Stimulated activated CD8-positive, alpha-beta memory T cell treated with anti-CD3 and anti-CD28 coated beads, Interleukin-2, amount 100 ng/mL, for 1 hour (primary cell): Measurements from ENCODE around the gene CDH6.

Source experiments
- DNase-seq, 2 donors: peaks; one replicate each; pipeline ENCODE4 v3.0.0-alpha.2; 2020; ENCODE audit warnings: low read depth in 2 of 2

The CDH6 gene

DNA sequence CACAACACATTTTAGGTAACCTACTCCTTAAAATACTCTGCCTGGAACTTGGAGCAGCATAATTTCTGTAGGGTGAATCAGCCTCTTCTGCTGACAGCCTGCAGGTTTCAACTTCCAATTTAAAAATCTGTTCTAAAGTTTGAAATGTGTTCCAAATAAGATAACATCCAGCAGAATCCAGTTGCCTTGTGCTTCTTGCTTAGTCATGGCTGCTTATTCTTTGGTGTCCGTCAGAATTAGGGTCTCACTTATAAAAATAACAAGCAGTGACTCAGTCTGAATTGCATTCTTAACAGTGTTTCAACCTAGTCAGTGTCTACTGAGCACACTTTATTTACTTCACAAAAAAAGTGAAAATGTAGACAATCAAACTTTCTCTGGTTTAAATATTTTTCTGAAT is 3.7 kb downstream of the CDH6 start:
- DNase-seq = no peak

DNA sequence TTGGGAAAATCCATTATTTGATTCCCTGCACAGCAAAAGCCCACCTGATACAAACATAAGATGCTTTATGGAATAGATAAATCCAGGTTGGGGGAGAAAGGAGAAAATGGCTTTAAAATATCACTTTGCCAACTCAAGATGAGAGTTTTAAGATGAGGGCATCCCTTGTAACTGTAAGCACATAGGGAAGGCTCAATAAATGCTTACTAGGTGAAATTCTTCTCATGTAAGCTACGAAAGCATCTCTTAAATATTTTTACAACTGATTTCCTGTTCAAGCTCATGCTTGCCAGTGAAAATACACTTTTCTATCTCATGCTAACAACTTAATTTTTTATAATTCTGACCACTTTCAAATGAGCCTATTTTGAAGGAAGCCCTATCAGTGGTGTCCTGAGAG is 11.5 kb downstream of the CDH6 start:
- DNase-seq = no peak

DNA sequence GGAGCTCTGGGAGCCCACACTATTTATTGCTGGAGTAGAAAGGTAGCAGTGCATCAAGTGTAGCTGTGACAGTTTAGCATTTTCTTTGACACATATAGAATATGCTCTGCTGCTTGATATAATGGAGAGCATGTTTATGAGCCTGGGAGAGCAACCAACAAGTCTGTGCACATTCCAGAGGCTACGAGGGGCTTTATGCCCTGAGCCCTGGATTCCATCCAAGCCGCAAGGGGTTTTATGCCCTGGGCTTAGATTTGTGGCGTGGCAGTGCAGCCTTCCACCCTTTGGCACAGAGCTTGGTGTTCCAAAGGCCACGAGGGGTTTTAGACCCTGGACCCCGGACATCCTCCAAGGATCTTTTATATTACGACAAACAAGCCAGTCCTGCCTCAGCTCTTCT is 14.6 kb downstream of the CDH6 start:
- no peak for DNase-seq

DNA sequence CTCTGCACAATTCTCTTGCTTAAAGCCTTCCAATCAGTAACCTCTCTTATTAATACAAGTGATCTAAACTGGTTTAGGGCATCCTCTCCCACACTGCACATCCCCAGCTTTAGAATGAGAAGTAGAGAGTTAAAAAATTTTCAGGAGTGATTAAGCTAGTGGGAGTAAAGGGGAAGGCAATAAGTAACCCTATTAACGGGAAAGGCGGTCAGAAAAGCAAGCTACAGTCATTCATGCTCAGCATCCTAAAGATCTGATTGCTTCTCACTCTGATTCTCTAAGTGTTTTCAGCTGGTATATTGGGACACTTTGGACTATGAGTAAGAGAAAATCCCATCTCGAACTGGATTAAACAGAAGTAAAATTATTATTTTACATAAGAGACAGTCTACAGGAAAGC is 15.8 kb downstream of the CDH6 start:
- DNase-seq = no peak

DNA sequence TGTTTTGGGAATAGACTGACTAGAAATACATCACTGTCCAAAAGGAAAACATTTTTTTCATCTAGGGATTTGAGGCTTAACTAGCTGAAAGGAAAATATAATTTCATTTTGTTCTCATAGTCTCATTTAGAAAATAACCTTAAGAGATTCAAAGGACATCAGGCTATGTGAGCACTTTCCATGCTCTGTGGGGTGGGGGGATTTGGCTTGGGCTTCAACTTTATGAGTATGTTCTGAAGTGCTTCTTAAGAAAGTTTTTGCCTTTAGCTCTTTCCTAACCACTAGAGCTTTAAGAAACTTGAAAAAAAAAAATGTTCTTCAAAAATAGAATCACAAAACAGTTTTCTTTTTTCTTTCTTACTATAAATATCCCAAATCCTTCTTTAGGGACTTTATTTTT is 17.6 kb downstream of the CDH6 start:
- DNase-seq = no peak

DNA sequence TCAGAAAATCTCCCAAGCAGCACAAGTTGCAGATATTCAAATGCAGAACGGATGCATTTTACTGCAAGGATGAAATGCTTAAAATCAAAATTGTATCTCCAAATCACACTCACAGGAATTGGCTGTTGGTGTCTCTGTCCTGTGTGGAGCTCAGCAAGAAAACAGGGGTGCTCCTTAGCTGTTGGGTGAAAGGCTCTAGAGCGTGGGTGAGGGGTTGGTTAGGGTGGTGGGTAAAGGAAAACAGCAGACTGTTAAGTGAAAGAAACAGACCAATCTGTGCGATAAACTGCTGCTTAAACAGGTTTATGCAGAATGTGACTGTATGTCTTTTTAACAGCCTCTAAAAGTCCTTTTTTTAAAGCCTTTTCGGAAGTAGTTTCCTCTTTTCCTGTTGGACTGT is 19.8 kb downstream of the CDH6 start:
- DNase-seq = no peak

DNA sequence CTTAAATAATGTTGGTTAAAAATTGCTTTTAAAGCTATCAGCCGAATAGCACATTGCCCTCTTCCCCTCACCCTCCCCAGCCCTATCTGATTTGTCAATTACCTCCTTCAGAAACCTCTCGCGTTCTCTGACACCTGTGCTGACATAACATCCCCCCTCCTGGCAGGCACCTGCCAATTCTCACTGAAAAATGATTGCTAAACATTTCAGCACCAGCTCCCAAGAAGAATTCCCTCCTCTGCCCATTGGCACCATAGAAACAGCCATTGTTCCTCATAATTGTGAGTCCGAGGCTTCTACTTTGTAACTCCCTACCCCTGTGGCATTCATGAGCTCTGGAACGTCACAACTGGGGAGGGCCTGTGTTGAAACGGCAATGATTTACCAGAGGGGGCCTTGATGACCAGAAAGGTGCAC is 20.2 kb downstream of the CDH6 start:
- DNase-seq = no peak

DNA sequence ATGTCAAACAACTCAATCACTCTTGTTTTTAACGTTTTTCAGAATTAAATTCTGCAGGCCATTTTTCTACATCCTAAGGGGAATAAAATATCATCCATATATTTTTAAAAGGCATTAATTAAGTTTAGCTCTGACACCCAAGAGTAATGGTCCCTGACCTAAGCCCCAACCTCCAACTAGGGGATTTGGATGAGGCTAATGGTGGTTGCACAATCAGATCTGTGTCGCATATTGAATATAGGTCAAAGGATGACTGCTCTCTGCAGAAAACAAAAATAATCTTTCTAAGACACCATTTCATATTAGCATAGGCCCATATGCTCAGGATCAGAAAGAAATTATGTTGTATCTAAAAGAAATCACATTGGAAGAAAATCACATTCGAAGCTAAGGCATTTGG is 20.7 kb downstream of the CDH6 start:
- no peak for DNase-seq

DNA sequence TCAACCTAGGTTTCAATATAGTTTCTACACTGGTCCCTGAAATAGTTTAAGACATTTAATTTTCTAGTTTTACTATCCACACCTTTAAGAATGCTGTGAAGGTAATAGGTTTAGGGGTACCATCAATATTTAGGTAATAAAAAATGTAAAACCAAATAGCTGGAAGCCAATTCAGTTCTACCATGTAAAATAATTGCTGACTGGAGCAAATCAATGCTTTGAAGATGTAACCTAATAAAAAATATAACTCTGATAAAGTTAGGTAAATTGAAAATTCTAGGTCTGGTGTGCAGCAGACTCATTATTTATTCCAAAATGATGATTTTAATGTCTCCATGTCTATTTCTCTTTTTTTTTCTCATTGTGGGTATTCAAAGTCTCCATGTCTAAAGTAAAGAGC is 21.8 kb downstream of the CDH6 start:
- DNase-seq = no peak

DNA sequence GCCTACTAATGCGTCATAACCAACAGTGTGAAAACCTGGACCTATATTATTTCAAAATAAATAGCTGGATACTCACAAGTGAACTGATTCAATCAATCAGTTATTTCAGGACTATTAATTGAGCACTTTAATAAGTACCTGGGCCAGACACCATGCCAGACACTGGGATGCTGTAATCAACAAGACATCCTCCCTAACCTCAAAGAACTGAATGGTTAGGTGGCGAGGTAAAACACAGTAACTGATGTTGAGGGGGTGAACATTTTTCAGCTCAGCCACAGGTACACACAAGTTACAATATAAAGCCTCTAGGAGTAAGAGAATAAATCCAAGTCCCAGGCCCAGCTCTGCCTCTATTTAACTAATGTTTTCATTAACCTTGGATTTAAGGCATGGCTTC is 24.0 kb downstream of the CDH6 start:
- DNase-seq = no peak

DNA sequence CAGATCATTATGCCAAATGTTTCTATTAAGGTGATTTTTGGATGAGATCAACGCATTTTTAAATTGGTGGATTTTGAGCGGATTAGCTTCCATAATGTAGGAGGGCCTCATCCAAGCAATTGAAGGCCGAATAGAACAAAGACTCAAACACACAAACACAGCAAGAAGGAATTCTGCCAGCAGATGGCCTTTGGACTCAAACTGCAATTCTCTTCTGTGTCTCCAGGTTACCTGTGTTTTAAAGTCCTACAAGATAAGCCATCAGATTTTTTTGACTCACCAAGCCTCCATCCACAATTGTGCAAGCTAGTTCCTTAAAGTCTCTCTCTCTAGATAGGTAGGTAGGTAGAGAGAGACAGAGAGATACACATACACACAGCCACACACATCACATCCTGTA is 25.5 kb downstream of the CDH6 start:
- no peak for DNase-seq

DNA sequence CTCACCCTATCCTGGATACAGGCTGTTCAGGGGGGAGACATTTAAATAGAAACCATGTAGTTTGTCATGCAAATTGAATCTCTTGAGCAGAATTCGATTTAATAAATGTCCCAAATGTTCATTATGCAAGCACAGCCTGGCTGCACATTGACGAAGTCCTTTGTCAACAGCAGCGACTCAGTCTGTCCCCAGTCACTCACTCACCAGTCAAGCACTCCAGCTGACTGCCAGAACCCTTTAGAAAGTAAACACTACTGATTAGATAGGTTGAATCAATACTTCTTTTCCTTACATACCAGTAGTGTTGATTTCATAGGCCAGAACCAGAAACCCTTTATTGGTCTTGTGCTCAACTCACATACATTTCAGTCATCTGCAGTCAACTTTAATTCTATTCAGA is 27.5 kb downstream of the CDH6 start:
- no peak for DNase-seq

DNA sequence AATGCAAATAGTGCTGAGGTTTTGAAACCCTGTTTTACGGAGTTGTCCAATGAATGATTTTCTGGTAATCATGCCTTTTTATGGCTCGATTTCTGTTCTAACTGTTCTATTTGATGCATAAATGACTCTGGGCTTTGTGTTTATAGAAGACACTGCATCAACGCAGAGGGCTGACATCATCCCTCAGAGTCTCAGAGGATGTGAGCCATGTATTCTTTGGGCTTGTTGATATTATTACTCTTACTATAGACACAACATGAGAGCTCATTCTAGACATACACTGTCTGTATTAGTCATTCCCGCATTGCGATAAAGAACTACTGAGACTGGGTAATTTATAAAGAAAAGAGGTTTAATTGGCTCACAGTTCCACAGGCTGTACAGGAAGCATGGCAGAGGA is 31.6 kb downstream of the CDH6 start:
- DNase-seq = no peak

DNA sequence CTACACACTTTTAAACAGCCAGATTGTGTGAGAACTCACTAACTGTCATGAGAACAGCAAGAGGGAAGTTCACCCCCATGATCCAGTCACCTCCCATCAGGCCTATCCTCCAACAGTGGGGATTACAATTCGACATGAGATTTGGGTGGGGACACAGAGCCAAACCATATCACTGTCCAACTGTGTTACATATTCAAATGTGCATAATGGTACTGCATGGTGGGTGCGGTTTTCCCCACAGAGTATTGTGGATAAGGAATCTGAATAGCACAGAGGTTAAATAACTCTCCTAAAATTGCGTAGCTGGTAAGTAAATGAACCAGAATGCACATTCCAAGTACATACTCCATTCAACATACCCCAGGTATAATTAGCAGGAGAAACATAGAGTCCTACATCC is 32.1 kb downstream of the CDH6 start:
- no peak for DNase-seq

DNA sequence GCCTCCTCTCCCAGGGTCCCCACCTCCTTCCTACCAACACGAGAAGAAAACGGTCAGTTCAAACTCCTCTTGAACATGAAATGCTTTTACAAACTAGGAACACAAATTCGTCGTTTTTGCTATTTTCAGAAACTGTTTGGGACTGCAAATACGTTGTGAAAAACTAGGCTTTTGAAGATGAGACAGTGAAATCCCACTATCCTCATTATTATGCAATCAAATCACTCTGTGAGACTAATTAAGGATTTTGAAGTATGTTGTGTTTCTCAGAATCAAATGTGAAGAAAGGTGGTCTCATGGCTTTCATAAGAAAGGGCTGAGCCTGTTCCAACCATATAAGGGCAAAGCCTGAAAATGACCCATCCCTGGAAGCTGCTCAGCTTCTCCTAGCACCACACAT is 33.2 kb downstream of the CDH6 start:
- no peak for DNase-seq

DNA sequence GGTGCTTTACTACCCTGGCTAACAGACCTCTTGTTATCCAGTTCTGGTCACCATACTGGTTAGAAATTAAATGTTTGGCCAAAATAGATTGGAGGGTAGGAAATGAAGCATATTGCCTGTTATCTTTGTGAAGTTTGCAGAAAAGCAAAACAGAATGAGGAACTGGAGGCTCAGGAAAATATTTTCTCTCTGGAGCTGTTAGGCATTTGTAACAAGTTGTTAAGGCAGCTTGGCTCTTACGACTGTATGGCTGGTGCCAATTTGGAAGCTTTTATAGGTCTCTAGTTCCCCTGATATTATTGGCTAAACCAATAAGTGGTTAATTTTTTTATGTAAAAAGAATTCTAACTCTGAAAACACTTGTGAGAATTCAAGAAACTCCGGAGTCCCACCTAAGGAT is 35.8 kb downstream of the CDH6 start:
- no peak for DNase-seq

DNA sequence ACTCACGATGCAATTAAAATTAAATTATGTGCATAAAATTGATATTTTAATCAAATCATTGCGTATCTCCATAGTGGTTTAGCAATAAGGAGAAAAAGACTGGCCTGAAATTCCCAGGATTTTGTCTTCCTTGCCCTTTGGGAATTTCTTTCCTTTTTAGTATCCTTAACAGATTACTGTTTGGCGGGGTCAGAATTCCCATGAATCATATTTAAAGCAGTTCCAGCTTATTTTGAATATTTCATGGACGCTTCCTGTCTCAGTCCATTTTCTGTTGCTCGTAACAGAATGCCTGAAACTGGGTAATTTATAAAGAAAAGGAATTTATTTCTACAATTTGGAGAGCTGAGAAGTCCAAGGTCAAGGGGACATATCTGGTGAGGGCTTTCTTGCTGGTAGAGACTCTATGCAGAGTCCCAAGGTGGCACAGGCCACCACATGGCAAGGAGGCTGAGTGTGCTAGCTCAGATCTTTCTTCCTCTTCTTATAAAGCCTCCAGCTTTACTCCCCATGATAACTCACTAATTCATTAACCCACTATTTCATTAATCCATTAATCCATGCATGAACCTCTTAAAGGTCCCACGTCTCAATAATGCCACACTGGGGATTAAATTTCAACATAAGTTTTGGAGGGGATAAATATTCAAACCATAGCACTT is 37.8 kb downstream of the CDH6 start:
- DNase-seq = no peak

DNA sequence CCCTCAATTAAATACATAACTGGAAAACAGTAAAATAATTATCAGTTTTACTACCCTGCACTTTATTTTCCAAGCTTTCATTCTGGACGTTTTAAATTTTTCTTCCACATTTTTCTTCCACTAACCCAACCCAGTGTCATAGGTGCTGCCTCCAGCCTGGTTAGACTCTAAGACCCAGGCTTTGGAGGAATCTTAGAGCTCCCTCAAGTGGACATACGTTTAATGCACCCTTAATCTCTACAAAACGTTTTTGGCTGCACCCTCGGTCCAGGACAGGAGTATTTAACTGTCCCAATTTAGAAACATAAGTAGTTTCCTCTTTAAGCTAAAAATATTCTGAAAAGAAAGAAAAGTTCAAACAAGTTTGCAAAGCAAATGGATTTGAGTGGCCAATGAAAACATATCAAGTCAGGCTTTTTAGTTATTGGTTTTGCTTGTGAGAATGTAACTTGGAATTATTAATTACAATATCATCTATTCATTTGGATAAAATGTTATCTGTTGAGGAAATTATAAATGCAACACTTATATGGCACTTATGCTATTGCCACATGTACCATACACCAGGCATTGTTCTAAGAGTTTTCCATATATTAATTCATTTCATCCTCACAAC is 38.9 kb downstream of the CDH6 start:
- DNase-seq = no peak

DNA sequence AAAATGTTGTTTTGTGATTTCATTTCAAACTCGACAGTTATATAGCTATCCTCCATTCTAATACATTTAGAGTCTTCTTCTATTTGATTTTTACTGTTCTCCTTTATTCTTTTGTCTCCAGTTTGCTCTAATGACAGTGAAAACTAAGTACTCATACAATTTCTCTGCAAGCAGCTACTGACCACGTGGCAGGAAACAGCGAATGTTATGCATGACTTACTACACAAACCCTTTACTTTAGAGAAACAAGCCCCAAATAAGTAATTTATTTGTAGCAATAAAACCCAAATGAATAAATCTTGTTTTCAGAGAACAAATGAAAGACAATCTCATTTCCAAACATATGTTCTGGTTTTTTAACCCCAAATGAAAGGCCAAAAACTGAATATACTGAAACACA is 41.9 kb downstream of the CDH6 start:
- no peak for DNase-seq

DNA sequence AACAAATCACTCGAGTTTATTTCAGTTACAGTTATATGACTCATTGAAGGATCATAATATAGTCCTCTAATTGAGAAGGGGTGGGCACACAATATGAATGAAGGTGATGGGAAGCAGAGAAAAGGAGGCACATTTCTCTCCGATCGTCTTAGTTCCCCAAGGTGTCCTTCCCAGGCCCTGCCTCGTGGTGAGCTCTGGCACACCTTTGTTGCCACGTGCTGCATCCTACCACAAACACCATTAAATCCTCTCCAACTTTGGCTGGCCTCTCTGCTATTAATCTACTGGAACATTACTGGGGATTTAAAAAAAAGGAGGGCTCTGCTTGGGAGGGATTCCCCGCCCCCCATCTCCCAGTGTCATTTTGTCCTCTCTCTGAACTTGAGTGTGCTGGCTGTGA is 42.9 kb downstream of the CDH6 start:
- no peak for DNase-seq

DNA sequence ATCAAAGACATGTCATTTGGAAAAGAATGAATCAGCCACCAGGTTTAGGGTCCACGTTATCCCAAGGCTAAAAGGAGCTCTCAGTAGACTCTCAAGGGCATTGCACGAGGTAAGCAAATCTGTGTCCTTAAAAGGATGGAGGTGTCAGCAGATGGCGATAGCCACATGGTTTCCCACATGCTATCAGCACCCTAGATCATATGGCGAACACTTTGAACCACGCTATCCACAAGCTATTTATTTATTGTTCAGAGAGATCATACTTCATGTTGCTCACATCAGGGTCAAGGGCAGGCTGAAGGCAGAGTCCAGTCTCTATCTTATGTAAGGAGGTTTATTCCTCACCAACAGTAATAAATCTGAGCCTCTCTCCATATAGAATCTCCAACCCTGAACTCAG is 43.7 kb downstream of the CDH6 start:
- no peak for DNase-seq

DNA sequence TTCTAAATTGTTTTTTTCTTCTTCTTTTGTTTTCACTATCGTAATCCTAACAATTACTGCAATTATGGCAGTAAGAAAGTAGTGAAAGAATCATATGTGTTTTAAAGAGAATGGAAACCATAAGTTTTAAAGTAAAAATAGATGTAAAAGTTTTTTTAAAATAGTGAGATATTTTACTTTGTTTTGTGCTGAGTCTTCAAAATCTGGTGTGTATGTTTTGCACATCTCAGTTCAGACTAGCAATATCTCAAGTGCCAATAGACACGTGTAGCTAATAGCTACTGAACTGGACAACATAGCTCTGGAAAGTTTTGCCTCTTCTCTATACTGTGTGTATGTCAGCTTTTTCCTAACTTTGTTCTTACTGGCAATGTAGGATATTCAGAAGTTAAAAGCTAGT is 45.0 kb downstream of the CDH6 start:
- no peak for DNase-seq

DNA sequence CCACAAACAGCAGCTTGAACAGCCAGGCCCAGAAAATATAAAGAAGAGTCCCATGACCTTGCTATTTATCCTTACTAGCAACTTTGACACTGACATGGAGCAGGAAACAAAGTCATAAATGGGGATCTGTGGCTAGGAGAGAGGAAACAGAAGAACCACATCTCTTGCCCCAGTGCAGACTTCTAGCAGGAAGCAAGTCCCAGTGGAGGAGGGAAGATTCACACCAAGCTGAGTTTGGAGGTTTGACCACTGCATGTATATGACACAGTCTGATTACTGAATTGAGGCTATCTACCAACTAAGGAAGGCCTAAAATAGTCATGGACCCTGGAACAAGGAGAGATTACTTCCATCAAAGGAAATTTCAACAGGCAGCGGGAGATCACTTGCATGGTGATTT is 51.4 kb downstream of the CDH6 start:
- DNase-seq = no peak

DNA sequence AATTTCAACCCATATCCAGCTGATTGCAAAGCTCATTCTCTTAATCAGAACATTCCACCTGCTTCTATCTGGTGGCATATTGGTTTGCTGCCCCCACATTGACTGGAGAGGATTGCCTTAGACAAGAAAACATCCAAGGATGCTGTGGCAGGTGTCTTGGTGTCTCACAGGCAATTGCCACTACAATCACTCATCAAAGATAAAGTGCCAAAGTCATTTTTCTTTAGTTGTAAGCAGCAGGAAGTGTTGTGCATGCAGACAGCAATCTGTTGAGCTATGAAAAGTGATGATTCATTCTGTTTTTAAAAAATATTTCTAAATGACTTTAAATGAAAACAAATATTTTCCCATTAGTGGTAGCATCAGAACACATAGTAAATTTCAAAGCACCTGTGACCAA is 53.9 kb downstream of the CDH6 start:
- DNase-seq = no peak
